K562 (cell line): ENCODE measurements around the gene TULP4. TPM values are rescaled to one million over a fixed set of nuclear protein-coding genes. Genes with fewer than 3 reads are reported as not detected.

ENCODE experiments used
- BCOR ChIP-seq: fragments of 450-650 bp; IDR thresholded peaks from 2 replicates; pipeline ENCODE4 v1.6.1; 2016
- CUX1 ChIP-seq: fragments of 200-800 bp; sonication (Bioruptor generic); IDR thresholded peaks from 2 replicates; pipeline ENCODE4 v1.6.1; 2016; ENCODE audit warnings: missing genetic modification characterization, missing compliant biosample characterization
- KAT8 ChIP-seq: fragments of 450-650 bp; IDR thresholded peaks from 2 replicates; pipeline ENCODE4 v1.6.1; 2016; ENCODE audit warnings: low read depth, mild to moderate bottlenecking
- MLLT1 ChIP-seq, 2 experiments: fragments of 450-650 bp; IDR thresholded peaks; 2 replicates each; pipeline ENCODE4 v1.6.1; 2016
- NR3C1 ChIP-seq: sonication (generic); formaldehyde crosslinking; IDR thresholded peaks from 2 replicates; pipeline ENCODE4 v1.8.1; 2022; ENCODE audit warnings: missing genetic modification reagents
- RBM39 ChIP-seq: fragments of 200-400 bp; formaldehyde crosslinking; optimal IDR thresholded peaks from 2 replicates; pipeline ENCODE3; 2018; ENCODE audit warnings: low read depth, low read length
- SMAD3 ChIP-seq: fragments of 450-650 bp; formaldehyde crosslinking; conservative IDR thresholded peaks from 2 replicates; pipeline ENCODE4 v1.4.0; 2020; ENCODE audit warnings: mild to moderate bottlenecking
- SRF ChIP-seq, 2 experiments: fragments of 250-450, 450-650 bp in 1 of 2; sonication (Bioruptor Pico) in 1 of 2; sonication (generic) in 1 of 2; formaldehyde crosslinking; IDR thresholded peaks; 2 replicates each; pipeline versions ENCODE4 v1.5.0 to v1.5.1; 2020 to 2022; ENCODE audit warnings: mild to moderate bottlenecking in 1 of 2, missing genetic modification reagents in 1 of 2
- TEAD1 ChIP-seq, 2 experiments: fragments of 450-650 bp in 1 of 2; sonication (generic) in 1 of 2; formaldehyde crosslinking; IDR thresholded peaks; 2 replicates each; pipeline versions ENCODE4 v1.4.0 to v1.8.0; 2020 to 2022; ENCODE audit warnings: mild to moderate bottlenecking in 2 of 2, missing genetic modification reagents in 1 of 2
- TEAD2 ChIP-seq: fragments of 450-650 bp; IDR thresholded peaks from 2 replicates; pipeline ENCODE4 v1.6.1; 2016; ENCODE audit warnings: missing genetic modification characterization, control low read depth, missing compliant biosample characterization
- TOE1 ChIP-seq, 2 experiments: fragments of 450-650 bp in 1 of 2; sonication (generic) in 1 of 2; formaldehyde crosslinking in 1 of 2; IDR thresholded peaks; 2 replicates each; pipeline versions ENCODE4 v1.7.1 to v1.8.0; 2016 to 2022; ENCODE audit warnings: borderline replicate concordance in 2 of 2, mild to moderate bottlenecking in 2 of 2, antibody characterized with exemption in 1 of 2, inconsistent platforms in 1 of 2, low read depth in 1 of 2, missing genetic modification reagents in 1 of 2, moderate library complexity in 1 of 2
- USF2 ChIP-seq: sonication (generic); formaldehyde crosslinking; IDR thresholded peaks from 2 replicates; pipeline ENCODE4 v1.5.0; 2020; ENCODE audit warnings: missing genetic modification reagents
- ZKSCAN8 ChIP-seq: fragments of 200-800 bp; sonication (Bioruptor generic); IDR thresholded peaks from 2 replicates; pipeline ENCODE4 v1.6.1; 2016; ENCODE audit warnings: missing genetic modification characterization, missing compliant biosample characterization
- ZNF280B ChIP-seq: fragments of 250-450 bp; sonication (Bioruptor Pico); IDR thresholded peaks from 2 replicates; pipeline ENCODE4 v1.5.1; 2021; ENCODE audit warnings: mild to moderate bottlenecking
- ZNF449 ChIP-seq: fragments of 250-450 bp; sonication (Bioruptor Pico); IDR thresholded peaks from 2 replicates; pipeline ENCODE4 v1.8.0; 2022; ENCODE audit warnings: moderate library complexity, mild to moderate bottlenecking, inconsistent platforms
- polyA plus RNA-seq, 8 experiments: library from polyadenylated mRNA; depleted of rRNA in 4 of 8; stranded (reverse) in 5 of 8; unstranded in 3 of 8; fragments of >200 nt; fragmentation: Nextera tagmentation in 2 of 8; fragmentation: Illumina TruSeq in 1 of 8; extraction: Ambion mirVana in 2 of 8; extraction: Trizol in 1 of 8; gene quantifications; 2 replicates each; pipeline versions ENCODE4 v1.2.1 to v1.2.3, GENCODE V29; 2011 to 2014; ENCODE audit warnings: inconsistent platforms in 1 of 8, missing spikeins in 1 of 8
- total RNA-seq, 7 experiments: library from RNA; depleted of rRNA in 6 of 7; stranded (reverse); fragments of >200 nt in 6 of 7; fragmentation: Illumina TruSeq in 2 of 7; extraction: Trizol in 2 of 7; gene quantifications; 2 replicates each; pipeline versions ENCODE4 v1.2.1 to v1.2.3, GENCODE V29; 2011 to 2021; ENCODE audit warnings: low replicate concordance in 1 of 7

The TULP4 gene
- total and polyA plus RNA-seq, 9 of the 15 experiments (the other 6 are each of a cell fraction or from before 2014, with no cell fraction given), result 1.2 to 50.4 (median 11.0) TPM

- TF ChIP-seq CUX1 (CRISPR knock-in tag) (no peak), TEAD2 (tag) (no peak), ZNF280B (CRISPR knock-in tag) (no peak), BCOR (0 out of 2 replicates have a peak, but pooled peaks have one; percentile 18), USF2 (CRISPR knock-in tag) (no peak; the same call in 1 of the 2 replicates), TEAD1 (CRISPR knock-in tag; IDR thresholded peaks at IDR 0.05) (peak in 1 of 2 experiments; percentile 56; a peak in 1 of 4 replicates), NR3C1 (CRISPR knock-in tag) (no peak; the same call in 1 of the 2 replicates), SMAD3 (no peak), ZNF449 (CRISPR knock-in tag) (peak; percentile 47; the same call in 1 of the 2 replicates), KAT8 (no peak), RBM39 (no peak), SRF (CRISPR knock-in tag; IDR thresholded peaks at IDR 0.05) (peak in 1 of 2 experiments; percentile 75; a peak in 1 of 4 replicates), ZKSCAN8 (CRISPR knock-in tag) (no peak), MLLT1 (IDR thresholded peaks at IDR 0.05) (no peak), TOE1 (IDR thresholded peaks at IDR 0.05; ENCODE audit: borderline replicate concordance) (no peak), TOE1 (CRISPR knock-in tag; IDR thresholded peaks at IDR 0.05; ENCODE audit: borderline replicate concordance, low read depth) (no peak)
Measured at GRCh38 chr6:158536084-158536890, 224.0 kb downstream of the TULP4 start (continued).
